Thyroid gland (tissue), 4 donors: ENCODE measurements around the gene MAGI3. TPM values are rescaled to one million over a fixed set of nuclear protein-coding genes. Genes with fewer than 3 reads are reported as not detected.

ENCODE experiments used
- DNase-seq, 2 donors: peaks; one replicate each; pipeline ENCODE4 v3.0.0-alpha.2; 2019
- H3K27ac ChIP-seq, 3 donors: fragments of 200-600 bp; sonication (generic); 1 replicate in 2 of 3; 2 replicates in 1 of 3; pipeline ENCODE4 v1.5.1; 2016 to 2019; ENCODE audit warnings: mild to moderate bottlenecking in 1 of 3, moderate library complexity in 1 of 3
- H3K27me3 ChIP-seq: fragments of 200-600 bp; sonication (generic); one replicate; pipeline ENCODE4 v1.5.1; 2019
- H3K36me3 ChIP-seq, 2 donors: fragments of 200-600 bp; sonication (generic); one replicate each; pipeline ENCODE4 v1.5.1; 2016 to 2019
- H3K4me1 ChIP-seq, 2 donors: fragments of 200-600 bp; sonication (generic); one replicate each; pipeline ENCODE4 v1.5.1; 2017 to 2019
- H3K4me3 ChIP-seq, 3 donors: fragments of 200-600 bp; sonication (generic); replicated peaks in 1 of 3; 1 replicate in 2 of 3; 2 replicates in 1 of 3; pipeline ENCODE4 v1.5.1; 2016; ENCODE audit warnings: mild to moderate bottlenecking in 1 of 3
- H3K9me3 ChIP-seq: fragments of 200-600 bp; sonication (generic); one replicate; pipeline ENCODE4 v1.5.1; 2017
- POLR2A ChIP-seq, 2 donors: fragments of 450-650 bp; IDR thresholded peaks; one replicate each; pipeline ENCODE4 v1.6.1; 2017; ENCODE audit warnings: antibody characterized with exemption in 2 of 2, mild to moderate bottlenecking in 2 of 2, moderate library complexity in 1 of 2
- WGBS, 2 donors: methylation state at CpG; one replicate each; pipeline ENCODE4 v1.1.5; 2017; 5-methylcytosine and 5-hydroxymethylcytosine counted together
- intact Hi-C: fragments of 100-400 bp; cut with DNase I; formaldehyde crosslinking; loops from one replicate; pipeline ENCODE4 v1.15.1; 2023
- total RNA-seq, 4 donors: library from RNA; depleted of rRNA; stranded (reverse); fragments of >200 nt; gene quantifications; one replicate each; pipeline ENCODE4 v1.2.3, GENCODE V29; 2016
- TF ChIP-seq, protein P1 (sequence below), 6 experiments: fragments of 200-600 bp in 3 of 6; fragments of 450-650 bp in 3 of 6; sonication (generic) in 3 of 6; IDR thresholded peaks; one replicate each; pipeline ENCODE4 v1.5.1; 2016 to 2019; ENCODE audit warnings: antibody characterized with exemption in 6 of 6, mild to moderate bottlenecking in 2 of 6, inconsistent platforms in 1 of 6, moderate library complexity in 1 of 6

The MAGI3 gene
- total RNA-seq, 4 donors from 2014 or later: 52.9 to 91.0 (median 61.9) TPM

- no peaks in the 10 kb centered on the region for H3K36me3 ChIP-seq
- WGBS, 2 donors: 89 to 96% methylated on average over 1 of the region's 1 CpG
- peaks cover 4 to 8% of the 10 kb centered on the region in 2 donors for H3K4me1 ChIP-seq
- DNase-seq: no peak
- intact Hi-C loops: no loop called here
- no peaks in the 10 kb centered on the region for H3K9me3 ChIP-seq
- no peaks in the 10 kb centered on the region for H3K27me3 ChIP-seq
- no peak overlapping the region for H3K4me3 ChIP-seq
- H3K27ac ChIP-seq: no peak overlapping the region
- TF ChIP-seq, protein P1, sequence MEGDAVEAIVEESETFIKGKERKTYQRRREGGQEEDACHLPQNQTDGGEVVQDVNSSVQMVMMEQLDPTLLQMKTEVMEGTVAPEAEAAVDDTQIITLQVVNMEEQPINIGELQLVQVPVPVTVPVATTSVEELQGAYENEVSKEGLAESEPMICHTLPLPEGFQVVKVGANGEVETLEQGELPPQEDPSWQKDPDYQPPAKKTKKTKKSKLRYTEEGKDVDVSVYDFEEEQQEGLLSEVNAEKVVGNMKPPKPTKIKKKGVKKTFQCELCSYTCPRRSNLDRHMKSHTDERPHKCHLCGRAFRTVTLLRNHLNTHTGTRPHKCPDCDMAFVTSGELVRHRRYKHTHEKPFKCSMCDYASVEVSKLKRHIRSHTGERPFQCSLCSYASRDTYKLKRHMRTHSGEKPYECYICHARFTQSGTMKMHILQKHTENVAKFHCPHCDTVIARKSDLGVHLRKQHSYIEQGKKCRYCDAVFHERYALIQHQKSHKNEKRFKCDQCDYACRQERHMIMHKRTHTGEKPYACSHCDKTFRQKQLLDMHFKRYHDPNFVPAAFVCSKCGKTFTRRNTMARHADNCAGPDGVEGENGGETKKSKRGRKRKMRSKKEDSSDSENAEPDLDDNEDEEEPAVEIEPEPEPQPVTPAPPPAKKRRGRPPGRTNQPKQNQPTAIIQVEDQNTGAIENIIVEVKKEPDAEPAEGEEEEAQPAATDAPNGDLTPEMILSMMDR (IDR thresholded peaks at IDR 0.05): no peak
- no peak for TF ChIP-seq POLR2A (IDR thresholded peaks at IDR 0.05)
Observed at GRCh38 chr1:113388017-113388620, 2.2 kb upstream of the MAGI3 start.

- DNase-seq: no peak
- no peak for TF ChIP-seq POLR2A (IDR thresholded peaks at IDR 0.05)
- TF ChIP-seq, protein P1 (IDR thresholded peaks at IDR 0.05): no peak
- intact Hi-C loops: no loop called here
- Histone ChIP-seq H3K27me3 (no peaks in the 10 kb centered on the region), H3K4me1 (peaks cover 4 to 8% of the 10 kb centered on the region in 2 donors), H3K27ac (peak overlapping the region in 1 of 3 donors; percentile 87), H3K9me3 (no peaks in the 10 kb centered on the region), H3K36me3 (no peaks in the 10 kb centered on the region), H3K4me3 (no peak overlapping the region)
- WGBS, 2 donors: 59 to 62% methylated on average over 8 of the region's 8 CpGs
Observed at GRCh38 chr1:113388621-113389358, 1.5 kb upstream of the MAGI3 start.

GRCh38 chr1:113389359-113389952 lies 859 bp upstream of the MAGI3 start:
- Histone ChIP-seq H3K4me3 (peak overlapping the region; percentile 14 to 86 (median 32)), H3K27ac (peak overlapping the region; percentile 9 to 87 (median 66)), H3K4me1 (peaks cover 4 to 13% of the 10 kb centered on the region in 2 donors), H3K9me3 (no peaks in the 10 kb centered on the region), H3K36me3 (no peaks in the 10 kb centered on the region), H3K27me3 (no peaks in the 10 kb centered on the region)
- intact Hi-C loops: no loop called here
- 14 to 18% methylated on average over 13 of the region's 13 CpGs for WGBS, 2 donors
- TF ChIP-seq, protein P1 (IDR thresholded peaks at IDR 0.05): no peak
- peak in 1 of 2 donors; percentile 13 for TF ChIP-seq POLR2A (IDR thresholded peaks at IDR 0.05)
- DNase-seq: no peak

- intact Hi-C loops: no loop called here
Observed at GRCh38 chr1:113390871-113391648, 745 bp downstream of the MAGI3 start.

More at GRCh38 chr1:113390871-113391648, 745 bp downstream of the MAGI3 start:
- H3K27me3 ChIP-seq: no peaks in the 10 kb centered on the region
- H3K36me3 ChIP-seq: no peaks in the 10 kb centered on the region
- H3K27ac ChIP-seq: peak overlapping the region; percentile 83 to 95 (median 87)
- peak; percentile 66 to 67 for DNase-seq
- no peaks in the 10 kb centered on the region for H3K9me3 ChIP-seq
- TF ChIP-seq, protein P1 (IDR thresholded peaks at IDR 0.05): no peak
- TF ChIP-seq POLR2A (IDR thresholded peaks at IDR 0.05): no peak
- H3K4me3 ChIP-seq: peak overlapping the region; percentile 84 to 97 (median 86)
- H3K4me1 ChIP-seq: peaks cover 4 to 22% of the 10 kb centered on the region in 2 donors
- WGBS, 2 donors: 0 to 1% methylated on average over 2 to 16 of the region's 74 CpGs
